SK-N-SH (cell line): ENCODE results near the gene ABHD16B. TPM values are rescaled to one million over a fixed set of nuclear protein-coding genes. Genes with fewer than 3 reads are reported as not detected.
A peak's percentile ranks its signal among the peaks of the same experiment; 100 is the strongest.
"Not testable (repeated sequence)": the region's sequence is repeated elsewhere in the genome, so short reads cannot be mapped to it uniquely, and the experiment has no call there.

Experiments
- CTCF ChIA-PET: fragments of 300-600, 350-600 bp; formaldehyde crosslinking; extraction: SDS; loops from one replicate; lab custom pipeline; 2021; lab: Yijun Ruan, JAX
- POLR2A ChIA-PET: fragments of 350-600 bp; sonication (Branson Sonifier 250); formaldehyde crosslinking; extraction: SDS; loops from one replicate; lab custom pipeline; 2020; ENCODE audit warnings: antibody characterized with exemption, inconsistent platforms; lab: Yijun Ruan, JAX
- DNase-seq: peaks from one replicate; pipeline ENCODE4 v3.0.0; 2012
- H2AFZ ChIP-seq: fragments of 200-600 bp; sonication (generic); 2 replicates; pipeline ENCODE4 v1.8.1; 2016; ENCODE audit warnings: antibody characterized with exemption, mild to moderate bottlenecking, low read depth
- H3F3A ChIP-seq: fragments of 200-600 bp; sonication (generic); replicated peaks from 2 replicates; pipeline ENCODE3; 2016; ENCODE audit warnings: antibody characterized with exemption, mild to moderate bottlenecking; ENCODE audit not compliant: insufficient read depth
- H3K27ac ChIP-seq, 2 experiments: fragments of 200-500 bp in 1 of 2; fragments of 200-600 bp in 1 of 2; sonication (Bioruptor generic) in 1 of 2; sonication (generic), shearing (Covaris generic) in 1 of 2; 2 replicates each; pipeline versions ENCODE4 v1.5.1 to v1.6.1; 2014 to 2016; ENCODE audit warnings: low read depth in 2 of 2, inconsistent platforms in 1 of 2, low read length in 1 of 2, mild to moderate bottlenecking in 1 of 2, mixed read lengths in 1 of 2
- H3K27me3 ChIP-seq: fragments of 200-600 bp; sonication (generic), shearing (Covaris generic); 2 replicates; pipeline ENCODE4 v1.6.1; 2016; ENCODE audit warnings: mixed run types; ENCODE audit not compliant: insufficient read depth
- H3K36me3 ChIP-seq, 2 experiments: fragments of 200-500 bp in 1 of 2; fragments of 200-600 bp in 1 of 2; sonication (Bioruptor generic) in 1 of 2; sonication (generic) in 1 of 2; replicated peaks in 1 of 2; 2 replicates each; pipeline versions ENCODE3 to v1.5.1; 2014 to 2016; ENCODE audit warnings: low read length in 1 of 2, mild to moderate bottlenecking in 1 of 2; ENCODE audit not compliant: insufficient read depth in 2 of 2, control insufficient read depth in 1 of 2
- H3K4me1 ChIP-seq, 2 experiments: fragments of 200-500 bp in 1 of 2; fragments of 200-600 bp in 1 of 2; sonication (Bioruptor generic) in 1 of 2; sonication (generic), shearing (Covaris generic) in 1 of 2; 2 replicates each; pipeline versions ENCODE4 v1.5.1 to v1.6.1; 2014 to 2016; ENCODE audit warnings: low read depth in 1 of 2, low read length in 1 of 2, mixed run types in 1 of 2; ENCODE audit not compliant: insufficient read depth in 2 of 2, control insufficient read depth in 1 of 2
- H3K4me2 ChIP-seq: fragments of 200-600 bp; sonication (generic), shearing (Covaris generic); 2 replicates; pipeline ENCODE4 v1.6.1; 2017; ENCODE audit warnings: mixed run types
- H3K4me3 ChIP-seq, 2 experiments: fragments of 200-500 bp in 1 of 2; fragments of 200-600 bp in 1 of 2; sonication (Bioruptor generic) in 1 of 2; sonication (generic), shearing (Covaris generic) in 1 of 2; 2 replicates each; pipeline versions ENCODE4 v1.5.1 to v1.8.1; 2014 to 2016; ENCODE audit warnings: low read depth in 2 of 2, inconsistent platforms in 1 of 2, low read length in 1 of 2, mild to moderate bottlenecking in 1 of 2, mixed read lengths in 1 of 2, moderate library complexity in 1 of 2
- H3K79me2 ChIP-seq: fragments of 200-600 bp; sonication (generic); 2 replicates; pipeline ENCODE4 v1.8.1; 2017; ENCODE audit warnings: mild to moderate bottlenecking; ENCODE audit not compliant: insufficient read depth
- H3K9ac ChIP-seq: fragments of 200-600 bp; sonication (generic); 2 replicates; pipeline ENCODE4 v1.6.1; 2017; ENCODE audit warnings: mixed run types
- H3K9me2 ChIP-seq: fragments of 200-600 bp; sonication (generic); 2 replicates; pipeline ENCODE4 v1.6.1; 2017; ENCODE audit warnings: mixed run types
- H3K9me3 ChIP-seq: fragments of 200-600 bp; sonication (generic); 2 replicates; pipeline ENCODE4 v1.6.1; 2017; ENCODE audit warnings: mixed run types, mild to moderate bottlenecking, moderate library complexity
- H4K20me1 ChIP-seq: fragments of 200-600 bp; sonication (generic); 2 replicates; pipeline ENCODE4 v1.6.1; 2017; ENCODE audit warnings: mild to moderate bottlenecking, mixed run types; ENCODE audit not compliant: insufficient read depth
- CHD2 ChIP-seq: fragments of 150-350 bp; IDR thresholded peaks from 2 replicates; pipeline ENCODE4 v1.6.1; 2018; ENCODE audit warnings: low read length; ENCODE audit not compliant: partially characterized antibody
- ELF1 ChIP-seq: IDR thresholded peaks from 2 replicates; pipeline ENCODE4 v1.4.0; 2012
- EZH2phosphoT487 ChIP-seq: fragments of 200-600 bp; sonication (generic); IDR thresholded peaks from 2 replicates; pipeline ENCODE4 v1.6.1; 2017; ENCODE audit warnings: low read depth, mixed run types, mild to moderate bottlenecking, antibody characterized with exemption, moderate library complexity, borderline replicate concordance
- FOSL2 ChIP-seq: IDR thresholded peaks from 2 replicates; pipeline ENCODE4 v1.4.0; 2012; ENCODE audit warnings: low read depth, mild to moderate bottlenecking, moderate library complexity, borderline replicate concordance
- MAX ChIP-seq: IDR thresholded peaks from 2 replicates; pipeline ENCODE4 v1.4.0; 2012; ENCODE audit warnings: low read depth
- RAD21 ChIP-seq: IDR thresholded peaks from 2 replicates; pipeline ENCODE4 v1.6.1; 2012; ENCODE audit warnings: mild to moderate bottlenecking, low read length
- RXRA ChIP-seq: IDR thresholded peaks from 2 replicates; pipeline ENCODE4 v1.4.0; 2012; ENCODE audit warnings: low read depth, mild to moderate bottlenecking, borderline replicate concordance
- SIN3A ChIP-seq: IDR thresholded peaks from 2 replicates; pipeline ENCODE4 v1.6.1; 2012; ENCODE audit warnings: low read depth, mild to moderate bottlenecking, low read length, moderate library complexity, borderline replicate concordance
- WGBS: methylation state at CpG from one replicate; pipeline ENCODE4 v1.1.6; 2017; ENCODE audit warnings: low lambda C conversion rate; 5-methylcytosine and 5-hydroxymethylcytosine counted together
- polyA plus RNA-seq, 3 experiments: library from polyadenylated mRNA; depleted of rRNA; stranded (reverse); fragments of >200 nt; gene quantifications; 2 replicates each; pipeline ENCODE4 v1.2.3, GENCODE V29; 2012
- TF ChIP-seq, protein P1 (sequence below): IDR thresholded peaks from 2 replicates; pipeline ENCODE4; 2012
- TF ChIP-seq, protein P2 (sequence below): fragments of 150-350 bp; IDR thresholded peaks from 2 replicates; pipeline ENCODE4 v1.6.1; 2016; ENCODE audit warnings: mild to moderate bottlenecking, low read depth, low read length

Gene ABHD16B
- polyA plus RNA-seq, 1 of the 3 experiments (the other 2 are of a cell fraction): not detected

- TF ChIP-seq MAX (peak; percentile 97), ELF1 (peak; percentile 87), CHD2 (peak; percentile 82), RXRA (no peak)
- TF ChIP-seq, protein P1, sequence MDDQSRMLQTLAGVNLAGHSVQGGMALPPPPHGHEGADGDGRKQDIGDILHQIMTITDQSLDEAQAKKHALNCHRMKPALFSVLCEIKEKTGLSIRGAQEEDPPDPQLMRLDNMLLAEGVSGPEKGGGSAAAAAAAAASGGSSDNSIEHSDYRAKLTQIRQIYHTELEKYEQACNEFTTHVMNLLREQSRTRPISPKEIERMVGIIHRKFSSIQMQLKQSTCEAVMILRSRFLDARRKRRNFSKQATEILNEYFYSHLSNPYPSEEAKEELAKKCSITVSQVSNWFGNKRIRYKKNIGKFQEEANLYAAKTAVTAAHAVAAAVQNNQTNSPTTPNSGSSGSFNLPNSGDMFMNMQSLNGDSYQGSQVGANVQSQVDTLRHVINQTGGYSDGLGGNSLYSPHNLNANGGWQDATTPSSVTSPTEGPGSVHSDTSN: no peak; the same call in 1 of the 2 replicates
- TF ChIP-seq, protein P2, sequence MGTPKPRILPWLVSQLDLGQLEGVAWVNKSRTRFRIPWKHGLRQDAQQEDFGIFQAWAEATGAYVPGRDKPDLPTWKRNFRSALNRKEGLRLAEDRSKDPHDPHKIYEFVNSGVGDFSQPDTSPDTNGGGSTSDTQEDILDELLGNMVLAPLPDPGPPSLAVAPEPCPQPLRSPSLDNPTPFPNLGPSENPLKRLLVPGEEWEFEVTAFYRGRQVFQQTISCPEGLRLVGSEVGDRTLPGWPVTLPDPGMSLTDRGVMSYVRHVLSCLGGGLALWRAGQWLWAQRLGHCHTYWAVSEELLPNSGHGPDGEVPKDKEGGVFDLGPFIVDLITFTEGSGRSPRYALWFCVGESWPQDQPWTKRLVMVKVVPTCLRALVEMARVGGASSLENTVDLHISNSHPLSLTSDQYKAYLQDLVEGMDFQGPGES: no peak
These were observed 3.8 kb downstream of the ABHD16B start, which contains the start of gene TPD52L2 (continued) for GRCh38 chr20:63864978-63865640.

- peaks cover 19 to 36% of the 10 kb centered on the region in 2 experiments for H3K36me3 ChIP-seq
- POLR2A ChIA-PET, H3F3A ChIP-seq, H3K9me2 ChIP-seq, H4K20me1 ChIP-seq, H2AFZ ChIP-seq, H3K9me3 ChIP-seq, H3K27ac ChIP-seq, H3K4me3 ChIP-seq, H3K27me3 ChIP-seq, H3K9ac ChIP-seq, DNase-seq: not testable (repeated sequence)
- WGBS: 95% methylated on average over 13 of the region's 13 CpGs
- H3K4me1 ChIP-seq: peaks cover 0 to 11% of the 10 kb centered on the region in 2 experiments; a peak in 1 of 4 replicates
- 0 out of 2 replicates have a peak overlapping the region, but pooled peaks have one; percentile 98 for H3K4me2 ChIP-seq
- peaks cover 83% of the 10 kb centered on the region for H3K79me2 ChIP-seq
- CTCF ChIA-PET: interaction anchor here (1.5 to 4.2 kb wide), 2 partner anchors 20 to 93 kb away, joined by 5 to 30 read pairs; no protein-coding TSS in a partner anchor
These were observed 5.7 kb downstream of the ABHD16B start for GRCh38 chr20:63867042-63867441.

GRCh38 chr20:63868264-63868663, 7.0 kb downstream of the ABHD16B start:
- no peak overlapping the region for H2AFZ ChIP-seq
- 0 out of 2 replicates have a peak, but pooled peaks cover 5% of the 10 kb centered on the region for H4K20me1 ChIP-seq
- peaks cover 17 to 45% of the 10 kb centered on the region in 2 experiments for H3K36me3 ChIP-seq
- no peak for DNase-seq
- peaks cover 3% of the 10 kb centered on the region for H3F3A ChIP-seq
- no peak overlapping the region for H3K9ac ChIP-seq
- no peaks in the 10 kb centered on the region for H3K27me3 ChIP-seq
- H3K9me2 ChIP-seq: no peaks in the 10 kb centered on the region
- no peaks in the 10 kb centered on the region for H3K9me3 ChIP-seq
- TF ChIP-seq FOSL2 (no peak), SIN3A (no peak), CHD2 (no peak), EZH2phosphoT487 (no peak), RAD21 (no peak)
- H3K27ac ChIP-seq: no peak overlapping the region
- ChIA-PET CTCF (interaction anchor here (1.1 to 1.7 kb wide), 3 partner anchors 82 to 105 kb away, joined by 3 to 7 read pairs (median 3); no protein-coding TSS in a partner anchor), POLR2A (no interaction called here)
- H3K4me2 ChIP-seq: no peak overlapping the region
- no peak overlapping the region for H3K4me3 ChIP-seq
- H3K79me2 ChIP-seq: peaks cover 91% of the 10 kb centered on the region
- 94% methylated on average over 5 of the region's 5 CpGs for WGBS
- H3K4me1 ChIP-seq: peaks cover 0 to 11% of the 10 kb centered on the region in 2 experiments; a peak in 1 of 4 replicates
